Liver (tissue), 9 donors: ENCODE measurements around the gene GNG7. TPM values are rescaled to one million over a fixed set of nuclear protein-coding genes. Genes with fewer than 3 reads are reported as not detected.

Experiments
- DNase-seq: peaks from one replicate; pipeline ENCODE4 v3.0.0-alpha.2; 2017; ENCODE audit warnings: low spot score
- H3K27ac ChIP-seq, 2 donors: one replicate each; pipeline ENCODE4 v1.7.0; 2013; ENCODE audit warnings: inconsistent platforms in 2 of 2, low read length in 2 of 2, control low read depth in 1 of 2, low read depth in 1 of 2, mild to moderate bottlenecking in 1 of 2
- H3K27me3 ChIP-seq, 4 donors: one replicate each; pipeline versions ENCODE4 v1.6.1 to v1.7.0; 2013; ENCODE audit warnings: low read length in 3 of 4, inconsistent platforms in 1 of 4, mild to moderate bottlenecking in 1 of 4, moderate library complexity in 1 of 4; ENCODE audit not compliant: control insufficient read depth in 4 of 4, insufficient read depth in 4 of 4
- H3K36me3 ChIP-seq, 4 donors: one replicate each; pipeline versions ENCODE4 v1.6.1 to v1.7.0; 2013; ENCODE audit warnings: low read length in 3 of 4, mild to moderate bottlenecking in 3 of 4, low read depth in 1 of 4, moderate library complexity in 1 of 4; ENCODE audit not compliant: control insufficient read depth in 4 of 4, insufficient read depth in 3 of 4
- H3K4me1 ChIP-seq, 4 donors: one replicate each; pipeline versions ENCODE4 v1.6.1 to v1.7.0; 2013; ENCODE audit warnings: low read length in 3 of 4, mild to moderate bottlenecking in 3 of 4, moderate library complexity in 1 of 4; ENCODE audit not compliant: control insufficient read depth in 4 of 4, insufficient read depth in 4 of 4
- H3K4me3 ChIP-seq, 3 donors: one replicate each; pipeline versions ENCODE4 v1.6.1 to v1.7.0; 2013; ENCODE audit warnings: low read length in 3 of 3, control low read depth in 1 of 3, low read depth in 1 of 3, mild to moderate bottlenecking in 1 of 3
- H3K9ac ChIP-seq, 2 donors: one replicate each; pipeline ENCODE4 v1.7.0; 2013; ENCODE audit warnings: low read length in 2 of 2, mild to moderate bottlenecking in 2 of 2, moderate library complexity in 2 of 2, control low read depth in 1 of 2, low read depth in 1 of 2
- H3K9me3 ChIP-seq, 4 donors: one replicate each; pipeline versions ENCODE4 v1.6.1 to v1.7.0; 2013; ENCODE audit warnings: low read length in 3 of 4; ENCODE audit not compliant: control insufficient read depth in 4 of 4
- EGR1 ChIP-seq, 2 donors: IDR thresholded peaks; 2 replicates each; pipeline ENCODE4 v1.6.1; 2016 to 2018; ENCODE audit warnings: antibody characterized with exemption in 2 of 2, low read depth in 2 of 2
- FOXA1 ChIP-seq: IDR thresholded peaks from 2 replicates; pipeline ENCODE4 v1.6.1; 2016; ENCODE audit warnings: antibody characterized with exemption
- FOXA2 ChIP-seq: IDR thresholded peaks from 2 replicates; pipeline ENCODE4 v1.6.1; 2016; ENCODE audit warnings: antibody characterized with exemption
- GABPA ChIP-seq, 2 donors: IDR thresholded peaks in 1 of 2; conservative IDR thresholded peaks in 1 of 2; 2 replicates each; pipeline ENCODE4 v1.6.1; 2016; ENCODE audit warnings: antibody characterized with exemption in 2 of 2, mild to moderate bottlenecking in 1 of 2, moderate library complexity in 1 of 2
- HNF4A ChIP-seq, 2 donors: conservative IDR thresholded peaks; 2 replicates each; pipeline ENCODE4 v1.6.1; 2016; ENCODE audit warnings: antibody characterized with exemption in 2 of 2, mild to moderate bottlenecking in 2 of 2
- HNF4G ChIP-seq: IDR thresholded peaks from 2 replicates; pipeline ENCODE4 v1.6.1; 2016; ENCODE audit warnings: antibody characterized with exemption
- JUND ChIP-seq, 2 donors: IDR thresholded peaks; 2 replicates each; pipeline ENCODE4 v1.6.1; 2016; ENCODE audit warnings: antibody characterized with exemption in 2 of 2
- NR2F2 ChIP-seq: IDR thresholded peaks from 2 replicates; pipeline ENCODE4 v1.6.1; 2016; ENCODE audit warnings: antibody characterized with exemption
- RAD21 ChIP-seq, 2 donors: IDR thresholded peaks; 2 replicates each; pipeline ENCODE4 v1.6.1; 2016; ENCODE audit warnings: antibody characterized with exemption in 2 of 2, mild to moderate bottlenecking in 2 of 2
- RXRA ChIP-seq, 2 donors: IDR thresholded peaks; 2 replicates each; pipeline ENCODE4 v1.6.1; 2017 to 2018; ENCODE audit warnings: antibody characterized with exemption in 2 of 2, mild to moderate bottlenecking in 1 of 2
- YY1 ChIP-seq: IDR thresholded peaks from 2 replicates; pipeline ENCODE4 v1.6.1; 2016; ENCODE audit warnings: antibody characterized with exemption, mild to moderate bottlenecking
- WGBS: extraction: QIAGEN DNeasy Blood & Tissue Kit; methylation state at CpG from one replicate; pipeline ENCODE4 v1.1.7; 2013; 5-methylcytosine and 5-hydroxymethylcytosine counted together
- polyA plus RNA-seq, 2 donors: library from polyadenylated mRNA; stranded (reverse) in 1 of 2; unstranded in 1 of 2; fragments of 200-250 nt in 1 of 2; fragments of >200 nt in 1 of 2; fragmentation: Nextera tagmentation in 1 of 2; extraction: Ambion mirVana in 1 of 2; gene quantifications; one replicate each; pipeline versions ENCODE4 v1.2.1 to v1.2.3, GENCODE V29; 2013 to 2015
- total RNA-seq, 2 donors: library from RNA; depleted of rRNA; stranded (reverse); fragments of >200 nt; gene quantifications; one replicate each; pipeline ENCODE4 v1.2.3, GENCODE V29; 2014
- TF ChIP-seq, protein P1 (sequence below): fragments of 150-350 bp; IDR thresholded peaks from 2 replicates; pipeline ENCODE4 v1.5.1; 2017; ENCODE audit warnings: improper control_type of control experiment, low read depth, low read length; ENCODE audit not compliant: missing input control
- TF ChIP-seq, protein P2 (sequence below): IDR thresholded peaks from 2 replicates; pipeline ENCODE4 v1.6.1; 2016; ENCODE audit warnings: antibody characterized with exemption
- TF ChIP-seq, protein P3 (sequence below): IDR thresholded peaks from 2 replicates; pipeline ENCODE4 v1.6.1; 2016; ENCODE audit warnings: antibody characterized with exemption
- TF ChIP-seq, protein P4 (sequence below): IDR thresholded peaks from 2 replicates; pipeline ENCODE4 v1.6.1; 2016; ENCODE audit warnings: antibody characterized with exemption, mild to moderate bottlenecking
- donor health status: healthy.
- donor health status: healthy.
- donor health status: healthy.
- donor health status: healthy.
- donor health status: healthy.

Gene GNG7
- total and polyA plus RNA-seq, 4 donors, result 0.75 to 1.9 (median 1.1) TPM

DNA sequence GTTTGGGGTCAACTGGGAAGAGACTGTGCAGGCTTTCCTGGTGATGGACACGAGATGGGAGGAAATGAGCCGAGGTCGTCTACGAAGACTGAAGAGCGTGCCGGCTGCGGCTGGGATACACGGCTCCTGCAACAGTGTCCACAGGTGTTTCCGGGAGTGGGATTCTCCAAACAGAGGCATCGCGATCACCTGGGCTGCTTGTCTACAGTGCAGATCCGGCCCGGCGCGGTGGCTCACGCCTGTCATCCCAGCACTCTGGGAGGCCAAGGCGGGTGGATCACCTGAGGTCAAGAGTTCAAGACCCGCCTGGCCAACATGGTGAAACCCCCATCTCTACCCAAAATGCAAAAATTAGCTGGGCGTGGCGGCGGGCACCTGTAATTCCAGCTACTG is 48.9 kb upstream of the GNG7 start (continued):
- TF ChIP-seq, protein P1, sequence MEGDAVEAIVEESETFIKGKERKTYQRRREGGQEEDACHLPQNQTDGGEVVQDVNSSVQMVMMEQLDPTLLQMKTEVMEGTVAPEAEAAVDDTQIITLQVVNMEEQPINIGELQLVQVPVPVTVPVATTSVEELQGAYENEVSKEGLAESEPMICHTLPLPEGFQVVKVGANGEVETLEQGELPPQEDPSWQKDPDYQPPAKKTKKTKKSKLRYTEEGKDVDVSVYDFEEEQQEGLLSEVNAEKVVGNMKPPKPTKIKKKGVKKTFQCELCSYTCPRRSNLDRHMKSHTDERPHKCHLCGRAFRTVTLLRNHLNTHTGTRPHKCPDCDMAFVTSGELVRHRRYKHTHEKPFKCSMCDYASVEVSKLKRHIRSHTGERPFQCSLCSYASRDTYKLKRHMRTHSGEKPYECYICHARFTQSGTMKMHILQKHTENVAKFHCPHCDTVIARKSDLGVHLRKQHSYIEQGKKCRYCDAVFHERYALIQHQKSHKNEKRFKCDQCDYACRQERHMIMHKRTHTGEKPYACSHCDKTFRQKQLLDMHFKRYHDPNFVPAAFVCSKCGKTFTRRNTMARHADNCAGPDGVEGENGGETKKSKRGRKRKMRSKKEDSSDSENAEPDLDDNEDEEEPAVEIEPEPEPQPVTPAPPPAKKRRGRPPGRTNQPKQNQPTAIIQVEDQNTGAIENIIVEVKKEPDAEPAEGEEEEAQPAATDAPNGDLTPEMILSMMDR, result no peak
- TF ChIP-seq HNF4A (conservative IDR thresholded peaks at IDR 0.05) (no peak), YY1 (no peak)

DNA sequence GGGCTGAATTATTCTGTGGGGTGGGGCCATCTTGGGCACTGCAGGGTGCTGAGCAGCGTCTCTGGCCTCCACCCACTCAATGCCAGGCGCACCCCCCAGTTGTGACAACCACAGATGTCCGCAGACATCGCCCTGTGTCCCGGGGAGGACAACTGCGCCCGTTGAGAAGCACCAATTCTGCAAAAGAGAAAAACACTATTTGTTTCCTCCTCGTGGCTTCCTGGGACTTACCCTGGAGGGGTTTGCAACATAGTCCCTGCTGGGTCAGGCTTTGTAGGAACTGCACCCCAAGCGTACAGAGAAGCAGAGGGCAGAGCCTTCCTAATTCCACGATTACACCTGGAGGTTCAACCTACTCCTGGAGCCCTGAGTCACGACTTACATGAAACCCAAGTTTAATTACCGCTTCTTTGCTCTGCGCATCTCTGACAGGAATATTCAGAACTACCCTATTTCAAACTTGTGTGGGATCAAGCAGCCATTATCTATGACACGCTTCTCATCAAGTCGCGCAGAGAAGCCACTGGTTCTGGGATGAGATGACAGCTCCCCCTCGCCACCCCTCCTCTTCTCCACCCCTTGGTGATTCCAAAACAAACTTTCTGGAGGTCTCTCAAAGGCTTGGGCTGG is 48.4 kb upstream of the GNG7 start:
- Histone ChIP-seq H3K27ac (no peak overlapping the region), H3K9me3 (no peaks in the 10 kb centered on the region), H3K4me1 (no peaks in the 10 kb centered on the region), H3K9ac (no peak overlapping the region), H3K4me3 (no peak overlapping the region), H3K27me3 (no peaks in the 10 kb centered on the region), H3K36me3 (peaks cover 1 to 13% (median 5%) of the 10 kb centered on the region in 4 donors)
- WGBS, result 72% methylated on average over 17 of the region's 17 CpGs
- TF ChIP-seq, protein P2, sequence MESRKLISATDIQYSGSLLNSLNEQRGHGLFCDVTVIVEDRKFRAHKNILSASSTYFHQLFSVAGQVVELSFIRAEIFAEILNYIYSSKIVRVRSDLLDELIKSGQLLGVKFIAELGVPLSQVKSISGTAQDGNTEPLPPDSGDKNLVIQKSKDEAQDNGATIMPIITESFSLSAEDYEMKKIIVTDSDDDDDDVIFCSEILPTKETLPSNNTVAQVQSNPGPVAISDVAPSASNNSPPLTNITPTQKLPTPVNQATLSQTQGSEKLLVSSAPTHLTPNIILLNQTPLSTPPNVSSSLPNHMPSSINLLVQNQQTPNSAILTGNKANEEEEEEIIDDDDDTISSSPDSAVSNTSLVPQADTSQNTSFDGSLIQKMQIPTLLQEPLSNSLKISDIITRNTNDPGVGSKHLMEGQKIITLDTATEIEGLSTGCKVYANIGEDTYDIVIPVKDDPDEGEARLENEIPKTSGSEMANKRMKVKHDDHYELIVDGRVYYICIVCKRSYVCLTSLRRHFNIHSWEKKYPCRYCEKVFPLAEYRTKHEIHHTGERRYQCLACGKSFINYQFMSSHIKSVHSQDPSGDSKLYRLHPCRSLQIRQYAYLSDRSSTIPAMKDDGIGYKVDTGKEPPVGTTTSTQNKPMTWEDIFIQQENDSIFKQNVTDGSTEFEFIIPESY, result no peak
- no peak for DNase-seq

DNA sequence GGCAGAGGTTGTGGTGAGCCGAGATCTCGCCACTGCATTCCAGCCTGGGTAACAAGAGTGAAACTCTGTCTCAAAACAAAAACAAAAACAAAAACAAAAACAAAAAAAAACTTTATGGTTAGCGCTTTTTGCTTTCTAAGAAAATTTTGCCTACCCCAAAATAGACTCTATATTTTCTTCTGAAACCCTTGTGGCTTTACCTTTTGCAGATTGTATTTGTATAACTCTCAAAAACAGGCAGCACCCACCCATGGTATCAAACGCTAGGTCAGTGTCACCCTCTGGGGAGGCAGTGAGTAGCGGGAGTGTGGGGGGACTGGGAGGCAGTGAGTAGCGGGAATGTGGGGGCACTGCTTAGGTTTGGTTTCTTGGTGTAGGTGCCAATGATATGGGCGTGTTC is 44.9 kb upstream of the GNG7 start:
- Histone ChIP-seq H3K4me3 (no peak overlapping the region), H3K27ac (no peak overlapping the region), H3K9me3 (no peaks in the 10 kb centered on the region), H3K9ac (no peak overlapping the region), H3K27me3 (no peaks in the 10 kb centered on the region), H3K4me1 (no peaks in the 10 kb centered on the region), H3K36me3 (no peaks in the 10 kb centered on the region)
- WGBS, result 81% methylated on average over 7 of the region's 7 CpGs
- no peak for DNase-seq
- TF ChIP-seq, protein P3, sequence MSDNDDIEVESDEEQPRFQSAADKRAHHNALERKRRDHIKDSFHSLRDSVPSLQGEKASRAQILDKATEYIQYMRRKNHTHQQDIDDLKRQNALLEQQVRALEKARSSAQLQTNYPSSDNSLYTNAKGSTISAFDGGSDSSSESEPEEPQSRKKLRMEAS, result no peak

DNA sequence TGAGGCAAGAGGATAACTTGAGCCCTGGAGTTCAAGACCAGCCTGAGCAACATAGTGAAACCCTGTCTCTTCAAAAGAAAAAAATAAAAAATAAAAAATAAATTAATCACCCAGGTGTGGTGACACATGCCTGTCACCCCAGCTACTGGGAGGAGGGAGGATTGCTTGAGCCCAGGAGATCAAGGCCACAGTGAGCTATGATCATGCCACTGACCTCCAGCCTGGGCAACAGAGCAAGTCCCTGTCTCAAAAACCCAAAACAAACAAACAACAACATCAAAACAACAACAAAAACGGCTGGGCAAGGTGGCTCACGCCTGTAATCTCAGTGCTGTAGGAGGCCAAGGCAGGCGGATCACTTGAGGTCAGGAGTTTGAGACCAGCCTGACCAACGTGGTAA is 41.6 kb upstream of the GNG7 start:
- TF ChIP-seq YY1 (no peak), GABPA (IDR thresholded peaks at IDR 0.05 in 1 of 2, conservative IDR thresholded peaks at IDR 0.05 in 1 of 2) (no peak), JUND (IDR thresholded peaks at IDR 0.05) (no peak), RAD21 (IDR thresholded peaks at IDR 0.05) (no peak), NR2F2 (no peak), HNF4A (conservative IDR thresholded peaks at IDR 0.05) (no peak), HNF4G (no peak), FOXA2 (no peak), FOXA1 (no peak), EGR1 (IDR thresholded peaks at IDR 0.05; ENCODE audit: low read depth in 2 of 2) (no peak), RXRA (IDR thresholded peaks at IDR 0.05) (no peak)
- TF ChIP-seq, protein P3, result no peak
- TF ChIP-seq, protein P4, sequence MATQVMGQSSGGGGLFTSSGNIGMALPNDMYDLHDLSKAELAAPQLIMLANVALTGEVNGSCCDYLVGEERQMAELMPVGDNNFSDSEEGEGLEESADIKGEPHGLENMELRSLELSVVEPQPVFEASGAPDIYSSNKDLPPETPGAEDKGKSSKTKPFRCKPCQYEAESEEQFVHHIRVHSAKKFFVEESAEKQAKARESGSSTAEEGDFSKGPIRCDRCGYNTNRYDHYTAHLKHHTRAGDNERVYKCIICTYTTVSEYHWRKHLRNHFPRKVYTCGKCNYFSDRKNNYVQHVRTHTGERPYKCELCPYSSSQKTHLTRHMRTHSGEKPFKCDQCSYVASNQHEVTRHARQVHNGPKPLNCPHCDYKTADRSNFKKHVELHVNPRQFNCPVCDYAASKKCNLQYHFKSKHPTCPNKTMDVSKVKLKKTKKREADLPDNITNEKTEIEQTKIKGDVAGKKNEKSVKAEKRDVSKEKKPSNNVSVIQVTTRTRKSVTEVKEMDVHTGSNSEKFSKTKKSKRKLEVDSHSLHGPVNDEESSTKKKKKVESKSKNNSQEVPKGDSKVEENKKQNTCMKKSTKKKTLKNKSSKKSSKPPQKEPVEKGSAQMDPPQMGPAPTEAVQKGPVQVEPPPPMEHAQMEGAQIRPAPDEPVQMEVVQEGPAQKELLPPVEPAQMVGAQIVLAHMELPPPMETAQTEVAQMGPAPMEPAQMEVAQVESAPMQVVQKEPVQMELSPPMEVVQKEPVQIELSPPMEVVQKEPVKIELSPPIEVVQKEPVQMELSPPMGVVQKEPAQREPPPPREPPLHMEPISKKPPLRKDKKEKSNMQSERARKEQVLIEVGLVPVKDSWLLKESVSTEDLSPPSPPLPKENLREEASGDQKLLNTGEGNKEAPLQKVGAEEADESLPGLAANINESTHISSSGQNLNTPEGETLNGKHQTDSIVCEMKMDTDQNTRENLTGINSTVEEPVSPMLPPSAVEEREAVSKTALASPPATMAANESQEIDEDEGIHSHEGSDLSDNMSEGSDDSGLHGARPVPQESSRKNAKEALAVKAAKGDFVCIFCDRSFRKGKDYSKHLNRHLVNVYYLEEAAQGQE, result no peak
- TF ChIP-seq, protein P1, result no peak
- no peak overlapping the region for H3K4me3 ChIP-seq
- no peaks in the 10 kb centered on the region for H3K9me3 ChIP-seq
- H3K27me3 ChIP-seq, result no peaks in the 10 kb centered on the region
- H3K27ac ChIP-seq, result no peak overlapping the region
- H3K9ac ChIP-seq, result no peak overlapping the region
- H3K4me1 ChIP-seq, result peaks cover 2 to 7% (median 3%) of the 10 kb centered on the region in 4 donors
- H3K36me3 ChIP-seq, result no peaks in the 10 kb centered on the region
- 38% methylated on average over 4 of the region's 4 CpGs for WGBS
- DNase-seq, result no peak
